KMS-11 (cell line): ENCODE data around the gene SRSF3.

Experiments
- H2AFZ ChIP-seq: fragments of 200-600 bp; sonication (generic); 2 replicates; pipeline ENCODE4 v1.6.1; 2016; ENCODE audit warnings: antibody characterized with exemption, mixed run types, low read depth
- H3K27ac ChIP-seq: fragments of 200-600 bp; sonication (generic); 2 replicates; pipeline ENCODE4 v1.6.1; 2016; ENCODE audit warnings: mild to moderate bottlenecking, mixed run types
- H3K27me3 ChIP-seq: fragments of 200-600 bp; sonication (generic); 2 replicates; pipeline ENCODE4 v1.6.1; 2017; ENCODE audit warnings: mild to moderate bottlenecking, low read depth, mixed run types, moderate library complexity; ENCODE audit not compliant: insufficient read depth
- H3K36me3 ChIP-seq: fragments of 200-600 bp; sonication (generic); 2 replicates; pipeline ENCODE4 v1.6.1; 2017; ENCODE audit warnings: mild to moderate bottlenecking, mixed run types; ENCODE audit not compliant: insufficient read depth
- H3K4me1 ChIP-seq: fragments of 200-600 bp; sonication (generic); 2 replicates; pipeline ENCODE4 v1.6.1; 2016; ENCODE audit warnings: mild to moderate bottlenecking, low read depth, mixed run types; ENCODE audit not compliant: poor library complexity, severe bottlenecking
- H3K4me2 ChIP-seq: fragments of 200-600 bp; sonication (generic); 2 replicates; pipeline ENCODE4 v1.7.0; 2016; ENCODE audit warnings: mild to moderate bottlenecking, mixed run types
- H3K4me3 ChIP-seq: fragments of 200-600 bp; sonication (generic); IDR thresholded peaks from 2 replicates; pipeline ENCODE4 v1.6.1; 2017; ENCODE audit warnings: low read depth, low read length, mixed read lengths; ENCODE audit not compliant: insufficient read depth
- H3K79me2 ChIP-seq: fragments of 200-600 bp; sonication (generic); 2 replicates; pipeline ENCODE4 v1.6.1; 2016; ENCODE audit warnings: low read depth, mixed run types; ENCODE audit not compliant: insufficient read depth
- H3K9ac ChIP-seq: fragments of 200-600 bp; sonication (generic); 2 replicates; pipeline ENCODE4 v1.6.1; 2016; ENCODE audit warnings: mild to moderate bottlenecking, mixed run types
- H4K20me1 ChIP-seq: fragments of 200-600 bp; sonication (generic); 2 replicates; pipeline ENCODE4 v1.6.1; 2016; ENCODE audit warnings: mild to moderate bottlenecking, mixed run types; ENCODE audit not compliant: insufficient read depth
- TF ChIP-seq, protein P1 (sequence below): fragments of 200-600 bp; sonication (generic); conservative IDR thresholded peaks from 2 replicates; pipeline ENCODE4 v1.6.1; 2017; ENCODE audit warnings: low read depth, mild to moderate bottlenecking, antibody characterized with exemption, low read length, moderate library complexity, mixed read lengths

The SRSF3 gene

DNA sequence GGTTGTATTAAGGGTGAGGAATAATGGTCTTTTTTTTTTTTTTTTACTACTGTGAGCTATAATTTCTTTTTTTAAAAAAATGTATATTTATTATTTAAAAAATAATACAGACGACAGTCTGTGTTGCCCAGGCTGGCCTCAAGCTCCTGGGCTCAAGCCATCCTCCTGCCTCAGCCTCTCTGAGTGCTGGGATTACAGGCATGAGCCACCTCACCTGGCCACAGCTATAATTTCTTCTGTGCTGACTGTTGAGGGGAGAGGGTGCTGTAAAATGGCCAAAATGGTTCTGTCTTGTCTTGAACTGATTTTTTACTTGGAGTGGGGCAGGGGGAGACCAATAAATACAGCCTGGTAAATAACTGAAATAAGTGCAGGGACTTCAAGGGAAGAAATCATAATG lies 3.6 kb downstream of the SRSF3 start:
- Histone ChIP-seq H3K4me3 (no peak overlapping the region), H3K79me2 (peaks cover 86% of the 10 kb centered on the region), H4K20me1 (peaks cover 46% of the 10 kb centered on the region), H2AFZ (no peak overlapping the region), H3K27ac (no peak overlapping the region; the same call in 1 of the 2 replicates), H3K4me1 (peaks cover 64% of the 10 kb centered on the region), H3K9ac (no peak overlapping the region), H3K36me3 (peaks cover 59% of the 10 kb centered on the region; the same call in 1 of the 2 replicates), H3K4me2 (peak overlapping the region; percentile 75), H3K27me3 (no peaks in the 10 kb centered on the region)
- TF ChIP-seq, protein P1, sequence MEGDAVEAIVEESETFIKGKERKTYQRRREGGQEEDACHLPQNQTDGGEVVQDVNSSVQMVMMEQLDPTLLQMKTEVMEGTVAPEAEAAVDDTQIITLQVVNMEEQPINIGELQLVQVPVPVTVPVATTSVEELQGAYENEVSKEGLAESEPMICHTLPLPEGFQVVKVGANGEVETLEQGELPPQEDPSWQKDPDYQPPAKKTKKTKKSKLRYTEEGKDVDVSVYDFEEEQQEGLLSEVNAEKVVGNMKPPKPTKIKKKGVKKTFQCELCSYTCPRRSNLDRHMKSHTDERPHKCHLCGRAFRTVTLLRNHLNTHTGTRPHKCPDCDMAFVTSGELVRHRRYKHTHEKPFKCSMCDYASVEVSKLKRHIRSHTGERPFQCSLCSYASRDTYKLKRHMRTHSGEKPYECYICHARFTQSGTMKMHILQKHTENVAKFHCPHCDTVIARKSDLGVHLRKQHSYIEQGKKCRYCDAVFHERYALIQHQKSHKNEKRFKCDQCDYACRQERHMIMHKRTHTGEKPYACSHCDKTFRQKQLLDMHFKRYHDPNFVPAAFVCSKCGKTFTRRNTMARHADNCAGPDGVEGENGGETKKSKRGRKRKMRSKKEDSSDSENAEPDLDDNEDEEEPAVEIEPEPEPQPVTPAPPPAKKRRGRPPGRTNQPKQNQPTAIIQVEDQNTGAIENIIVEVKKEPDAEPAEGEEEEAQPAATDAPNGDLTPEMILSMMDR, result no peak

DNA sequence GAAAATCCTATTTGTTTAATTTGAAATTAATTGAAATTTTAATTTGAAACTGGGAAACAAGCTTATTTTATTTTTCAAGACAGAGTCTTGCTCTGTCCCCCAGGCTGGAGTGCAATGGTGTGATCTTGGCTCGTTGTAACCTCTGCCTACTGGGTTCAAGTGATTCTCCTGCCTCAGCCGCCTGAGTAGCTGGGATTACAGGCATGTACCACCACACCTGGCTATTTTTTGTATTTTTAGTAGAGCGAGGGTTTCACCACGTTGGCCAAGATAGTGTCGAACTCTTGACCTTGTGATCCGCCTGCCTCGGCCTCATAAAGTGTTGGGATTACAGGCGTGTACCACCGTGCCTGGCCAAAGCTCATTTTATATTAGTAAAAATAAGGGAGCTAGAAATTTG lies 4.2 kb downstream of the SRSF3 start:
- H4K20me1 ChIP-seq, result peaks cover 47% of the 10 kb centered on the region
- H3K27me3 ChIP-seq, result no peaks in the 10 kb centered on the region
- TF ChIP-seq, protein P1, result no peak
- no peak overlapping the region for H3K4me3 ChIP-seq
- no peak overlapping the region for H3K9ac ChIP-seq
- peaks cover 64% of the 10 kb centered on the region; the same call in 1 of the 2 replicates for H3K36me3 ChIP-seq
- no peak overlapping the region for H2AFZ ChIP-seq
- H3K79me2 ChIP-seq, result peaks cover 91% of the 10 kb centered on the region
- peak overlapping the region; percentile 47 for H3K4me2 ChIP-seq
- no peak overlapping the region; the same call in 1 of the 2 replicates for H3K27ac ChIP-seq
- H3K4me1 ChIP-seq, result peaks cover 62% of the 10 kb centered on the region

DNA sequence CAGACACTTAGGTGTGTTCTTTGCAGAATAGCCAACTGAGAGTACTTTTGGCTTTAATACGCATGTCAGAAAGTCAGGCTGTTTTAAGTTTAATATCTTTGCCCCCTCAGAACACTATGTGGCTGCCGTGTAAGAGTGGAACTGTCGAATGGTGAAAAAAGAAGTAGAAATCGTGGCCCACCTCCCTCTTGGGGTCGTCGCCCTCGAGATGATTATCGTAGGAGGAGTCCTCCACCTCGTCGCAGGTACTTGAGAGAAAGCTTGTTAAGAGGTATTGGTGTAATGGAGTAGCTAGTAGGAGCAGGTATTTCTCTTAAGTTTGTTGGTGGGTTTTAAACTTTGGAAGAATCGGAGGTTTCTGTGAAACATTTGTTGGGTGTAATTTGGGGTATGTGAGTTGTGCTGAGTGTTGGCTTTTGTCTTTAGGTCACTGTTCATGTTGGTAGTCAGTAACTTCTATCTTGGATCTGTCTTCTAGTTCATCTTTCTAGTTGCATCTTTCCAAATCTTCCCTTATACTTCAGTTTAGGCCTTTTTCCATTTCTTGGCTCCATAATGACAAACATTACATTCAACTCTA lies 4.7 kb downstream of the SRSF3 start:
- H3K4me3 ChIP-seq, result no peak overlapping the region
- TF ChIP-seq, protein P1, result no peak
- peaks cover 63% of the 10 kb centered on the region for H3K4me1 ChIP-seq
- no peak overlapping the region for H3K27ac ChIP-seq
- H3K9ac ChIP-seq, result no peak overlapping the region
- H3K4me2 ChIP-seq, result peak overlapping the region; percentile 45; the same call in 1 of the 2 replicates
- H3K27me3 ChIP-seq, result no peaks in the 10 kb centered on the region
- no peak overlapping the region for H2AFZ ChIP-seq
- peaks cover 52% of the 10 kb centered on the region for H4K20me1 ChIP-seq
- H3K79me2 ChIP-seq, result peaks cover 96% of the 10 kb centered on the region
- H3K36me3 ChIP-seq, result peaks cover 67% of the 10 kb centered on the region; the same call in 1 of the 2 replicates

DNA sequence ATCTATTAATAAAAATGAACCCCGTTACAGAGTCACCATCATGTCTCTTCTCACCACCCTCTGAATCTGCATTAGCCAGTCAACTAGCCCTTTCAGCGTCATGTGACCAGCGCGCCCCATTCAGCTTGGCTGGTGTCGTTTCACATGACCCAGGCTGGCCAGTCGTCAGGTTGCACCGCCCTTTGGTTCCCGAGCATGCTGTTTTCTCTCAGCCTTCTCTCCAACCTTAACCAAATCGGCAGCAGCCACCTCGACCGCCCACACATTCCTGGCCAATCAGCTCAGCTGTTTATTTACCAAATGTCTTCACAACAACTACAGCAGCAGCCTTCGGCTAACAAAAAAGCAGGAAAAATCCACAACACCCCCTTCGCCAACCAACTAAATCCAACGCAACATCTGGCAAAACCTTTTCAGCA lies 5.6 kb downstream of the SRSF3 start:
- no peaks in the 10 kb centered on the region for H3K27me3 ChIP-seq
- peaks cover 75% of the 10 kb centered on the region; the same call in 1 of the 2 replicates for H3K36me3 ChIP-seq
- no peak overlapping the region for H3K9ac ChIP-seq
- H3K27ac ChIP-seq, result no peak overlapping the region
- H4K20me1 ChIP-seq, result peaks cover 53% of the 10 kb centered on the region
- peaks cover 92% of the 10 kb centered on the region for H3K79me2 ChIP-seq
- TF ChIP-seq, protein P1, result no peak
- H3K4me1 ChIP-seq, result peaks cover 65% of the 10 kb centered on the region
- no peak overlapping the region for H2AFZ ChIP-seq
- H3K4me2 ChIP-seq, result no peak overlapping the region
- H3K4me3 ChIP-seq, result no peak overlapping the region
